Measurements from ENCODE around the gene S100A1.

GRCh38 chr1:153662269-153662668 lies 34.0 kb downstream of the S100A1 start:
- TF ChIP-seq CTCF (IDR thresholded peaks at IDR 0.05; ENCODE audit: low read depth, low read length) (no peak), EZH2phosphoT487 (IDR thresholded peaks at IDR 0.05; ENCODE audit: low read depth) (no peak)
